Heart left ventricle (tissue), 13 donors: ENCODE data around the gene NXN.

Experiments
- CTCF ChIP-seq, 12 donors: fragments of 200-600 bp; sonication (generic) in 4 of 12; IDR thresholded peaks; one replicate each; pipeline versions ENCODE4 v1.5.0 to v1.8.0; 2018 to 2022; ENCODE audit warnings: antibody characterized with exemption in 12 of 12, mild to moderate bottlenecking in 5 of 12
- POLR2A ChIP-seq, 2 donors: fragments of 450-650 bp; IDR thresholded peaks; one replicate each; pipeline ENCODE4 v1.6.1; 2017; ENCODE audit warnings: antibody characterized with exemption in 2 of 2, mild to moderate bottlenecking in 2 of 2, moderate library complexity in 2 of 2
- donor health status: ischemic (EF 13 %, LVEDD 7.1; RV severe dilation, severe dysfunction).
- donor health status: DM: no; HTN: yes; CAD: no.
- donor health status: DM: no; HTN: no; CAD: no.
- donor health status: ischemic (EF 25% LVEDD 6.9; RV normal size, moderate dysfunction).
- donor health status: ischemic (EF 25% LVEDD 5.7; RV mildly dilated, moderate dysfunction).
- donor health status: ischemic (EF 35%, LVEDD 5.7; RV mildly dilated, moderate dysfunction).
- donor health status: nonischemic (EF 11% LVEDD 7.7; RV severe dilation, severe dysfunction).
- donor health status: DM: yes; HTN: yes; CAD: no.
- donor health status: PGD.
- donor health status: ischemic (EF 29% LVEDD 5.4; RV normal size, mild dysfunction).
- donor health status: nonischemic (EF 23%, LVEDD 6.1; RV moderate dilation, normal function).

GRCh38 chr17:979212-979538, 401 bp downstream of the NXN start:
- TF ChIP-seq POLR2A (IDR thresholded peaks at IDR 0.05) (no peak), CTCF (IDR thresholded peaks at IDR 0.05) (no peak)
